SU-DHL-6 (cell line): ENCODE data around the gene NCMAP.
A peak's percentile ranks its signal among the peaks of the same experiment; 100 is the strongest.
"Not testable (repeated sequence)": the region's sequence is repeated elsewhere in the genome, so short reads cannot be mapped to it uniquely, and the experiment has no call there.

Experiments
- H2AFZ ChIP-seq: fragments of 200-600 bp; sonication (generic); 2 replicates; pipeline ENCODE4 v1.6.1; 2014; ENCODE audit warnings: low read depth, mild to moderate bottlenecking, moderate library complexity, mixed read lengths, antibody characterized with exemption, low read length; ENCODE audit not compliant: severe bottlenecking
- H3F3A ChIP-seq: fragments of 200-600 bp; shearing (Covaris generic); 2 replicates; pipeline ENCODE4 v1.6.0; 2016; ENCODE audit warnings: antibody characterized with exemption, mild to moderate bottlenecking; ENCODE audit not compliant: insufficient read depth
- H3K27ac ChIP-seq: fragments of 200-600 bp; sonication (generic); 2 replicates; pipeline ENCODE4 v1.5.1; 2016; ENCODE audit warnings: low read depth, mild to moderate bottlenecking, low read length, moderate library complexity, mixed read lengths
- H3K27me3 ChIP-seq: fragments of 200-600 bp; sonication (generic), shearing (Covaris generic); 2 replicates; pipeline ENCODE4 v1.6.0; 2014; ENCODE audit warnings: mild to moderate bottlenecking, low read length
- H3K36me3 ChIP-seq: fragments of 200-600 bp; sonication (generic); 2 replicates; pipeline ENCODE4 v1.6.1; 2014; ENCODE audit warnings: mild to moderate bottlenecking, low read length, mixed read lengths
- H3K4me2 ChIP-seq: fragments of 300-600, 200-600 bp; shearing (Covaris generic), sonication (generic); 2 replicates; pipeline ENCODE4 v1.6.0; 2014; ENCODE audit warnings: low read length, low read depth, mild to moderate bottlenecking; ENCODE audit not compliant: poor library complexity, severe bottlenecking
- H3K4me3 ChIP-seq: fragments of 200-600 bp; sonication (generic); 2 replicates; pipeline ENCODE4 v1.5.1; 2014; ENCODE audit warnings: antibody characterized with exemption, low read length, mild to moderate bottlenecking, mixed read lengths; ENCODE audit not compliant: insufficient read depth, poor library complexity, severe bottlenecking
- H3K79me2 ChIP-seq: fragments of 200-600 bp; sonication (generic); 2 replicates; pipeline ENCODE4 v1.6.1; 2014; ENCODE audit warnings: mild to moderate bottlenecking, low read length, moderate library complexity; ENCODE audit not compliant: insufficient read depth
- H3K9ac ChIP-seq: fragments of 200-600 bp; sonication (generic); 2 replicates; pipeline ENCODE4 v1.7.0; 2014; ENCODE audit warnings: mild to moderate bottlenecking, low read length
- H3K9me2 ChIP-seq: fragments of 200-600 bp; sonication (generic); replicated peaks from 2 replicates; pipeline ENCODE4 v1.6.1; 2014; ENCODE audit warnings: low read length; ENCODE audit not compliant: insufficient read depth
- H3K9me3 ChIP-seq: fragments of 200-600 bp; sonication (generic); 2 replicates; pipeline ENCODE4 v1.6.1; 2014; ENCODE audit warnings: low read length, mixed read lengths; ENCODE audit not compliant: insufficient read depth
- H4K20me1 ChIP-seq: fragments of 200-600 bp; sonication (generic); 2 replicates; pipeline ENCODE4 v1.6.1; 2014; ENCODE audit warnings: low read depth, mild to moderate bottlenecking, antibody characterized with exemption, low read length, moderate library complexity, mixed read lengths
- CTCF ChIP-seq: fragments of 200-600 bp; sonication (generic); IDR thresholded peaks from one replicate; pipeline ENCODE4 v1.5.1; 2017; ENCODE audit warnings: antibody characterized with exemption, mild to moderate bottlenecking, low read length, moderate library complexity; ENCODE audit not compliant: insufficient read depth, poor library complexity, severe bottlenecking
- EZH2phosphoT487 ChIP-seq: fragments of 200-600 bp; sonication (generic), shearing (Covaris generic); conservative IDR thresholded peaks from 2 replicates; pipeline ENCODE4 v1.6.1; 2018; ENCODE audit warnings: mild to moderate bottlenecking, antibody characterized with exemption, low read length, moderate library complexity, mixed read lengths

NCMAP gene

DNA sequence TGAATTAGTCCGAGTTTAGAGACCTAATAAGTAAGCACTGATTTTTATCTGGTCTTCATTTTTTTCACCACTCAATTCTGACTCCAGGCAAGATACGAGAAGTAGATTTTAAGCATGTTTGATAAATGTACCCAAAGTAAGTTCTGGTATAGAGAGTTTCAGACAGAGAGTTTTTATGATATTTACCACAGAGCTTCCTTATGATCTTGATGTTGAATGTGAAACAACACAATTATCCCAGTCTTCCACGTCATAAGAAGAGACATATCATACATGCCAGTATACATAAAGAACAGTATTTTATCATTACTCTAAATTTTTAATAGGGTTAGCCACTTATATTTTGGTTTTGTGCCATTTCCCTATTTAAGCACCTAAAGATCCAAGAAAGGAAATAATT, 7.8 kb upstream of the NCMAP start:
- H3F3A ChIP-seq, result peaks cover 21% of the 10 kb centered on the region
- H3K36me3 ChIP-seq, result no peaks in the 10 kb centered on the region
- H3K27me3 ChIP-seq, result no peaks in the 10 kb centered on the region
- H3K9me3 ChIP-seq, result no peaks in the 10 kb centered on the region
- no peaks in the 10 kb centered on the region for H3K79me2 ChIP-seq
- no peak overlapping the region for H3K4me3 ChIP-seq
- H3K27ac ChIP-seq, result peak overlapping the region; percentile 81
- H3K9ac ChIP-seq, result peak overlapping the region; percentile 10; the same call in 1 of the 2 replicates
- H3K9me2 ChIP-seq, result no peaks in the 10 kb centered on the region
- H2AFZ ChIP-seq, result no peak overlapping the region
- no peaks in the 10 kb centered on the region for H4K20me1 ChIP-seq
- peak overlapping the region; percentile 58 for H3K4me2 ChIP-seq
- no peak for TF ChIP-seq EZH2phosphoT487
- TF ChIP-seq CTCF, result no peak

GRCh38 chr1:24549210-24549609, 6.7 kb upstream of the NCMAP start:
- not testable (repeated sequence) for H3K9me2 ChIP-seq, H3K79me2 ChIP-seq, H3K9me3 ChIP-seq, H3K36me3 ChIP-seq, H2AFZ ChIP-seq, H3K4me3 ChIP-seq, H4K20me1 ChIP-seq, H3K27me3 ChIP-seq
- peak overlapping the region; percentile 10; the same call in 1 of the 2 replicates for H3K9ac ChIP-seq
- H3K4me2 ChIP-seq, result peak overlapping the region; percentile 58
- peaks cover 21% of the 10 kb centered on the region for H3F3A ChIP-seq
- peak overlapping the region; percentile 81; the same call in 1 of the 2 replicates for H3K27ac ChIP-seq

GRCh38 chr1:24551290-24551959, 4.5 kb upstream of the NCMAP start:
- Histone ChIP-seq H3K27me3 (no peaks in the 10 kb centered on the region), H3K4me2 (no peak overlapping the region), H3K4me3 (no peak overlapping the region), H3F3A (peaks cover 13% of the 10 kb centered on the region), H3K9me3 (no peaks in the 10 kb centered on the region), H3K9me2 (no peaks in the 10 kb centered on the region), H3K9ac (no peak overlapping the region), H2AFZ (no peak overlapping the region), H3K79me2 (no peaks in the 10 kb centered on the region), H3K36me3 (no peaks in the 10 kb centered on the region), H3K27ac (no peak overlapping the region), H4K20me1 (no peaks in the 10 kb centered on the region)
- TF ChIP-seq EZH2phosphoT487 (no peak), CTCF (no peak)

GRCh38 chr1:24551960-24552571, 3.8 kb upstream of the NCMAP start:
- no peak overlapping the region for H3K4me2 ChIP-seq
- H3K27me3 ChIP-seq, result no peaks in the 10 kb centered on the region
- no peak for TF ChIP-seq CTCF
- TF ChIP-seq EZH2phosphoT487, result no peak
- H3F3A ChIP-seq, result peaks cover 13% of the 10 kb centered on the region
- H2AFZ ChIP-seq, result no peak overlapping the region
- no peak overlapping the region for H3K27ac ChIP-seq
- no peaks in the 10 kb centered on the region for H3K79me2 ChIP-seq
- no peaks in the 10 kb centered on the region for H4K20me1 ChIP-seq
- no peaks in the 10 kb centered on the region for H3K36me3 ChIP-seq
- no peak overlapping the region for H3K4me3 ChIP-seq
- no peaks in the 10 kb centered on the region for H3K9me2 ChIP-seq
- H3K9ac ChIP-seq, result no peak overlapping the region
- no peaks in the 10 kb centered on the region for H3K9me3 ChIP-seq
